Measurements from ENCODE around the gene MRPL24. TPM values are rescaled to one million over a fixed set of nuclear protein-coding genes. Genes with fewer than 3 reads are reported as not detected.

MRPL24 gene
- total and polyA plus RNA-seq, 4 donors = 26.7 to 120 (median 79.5) TPM

DNA sequence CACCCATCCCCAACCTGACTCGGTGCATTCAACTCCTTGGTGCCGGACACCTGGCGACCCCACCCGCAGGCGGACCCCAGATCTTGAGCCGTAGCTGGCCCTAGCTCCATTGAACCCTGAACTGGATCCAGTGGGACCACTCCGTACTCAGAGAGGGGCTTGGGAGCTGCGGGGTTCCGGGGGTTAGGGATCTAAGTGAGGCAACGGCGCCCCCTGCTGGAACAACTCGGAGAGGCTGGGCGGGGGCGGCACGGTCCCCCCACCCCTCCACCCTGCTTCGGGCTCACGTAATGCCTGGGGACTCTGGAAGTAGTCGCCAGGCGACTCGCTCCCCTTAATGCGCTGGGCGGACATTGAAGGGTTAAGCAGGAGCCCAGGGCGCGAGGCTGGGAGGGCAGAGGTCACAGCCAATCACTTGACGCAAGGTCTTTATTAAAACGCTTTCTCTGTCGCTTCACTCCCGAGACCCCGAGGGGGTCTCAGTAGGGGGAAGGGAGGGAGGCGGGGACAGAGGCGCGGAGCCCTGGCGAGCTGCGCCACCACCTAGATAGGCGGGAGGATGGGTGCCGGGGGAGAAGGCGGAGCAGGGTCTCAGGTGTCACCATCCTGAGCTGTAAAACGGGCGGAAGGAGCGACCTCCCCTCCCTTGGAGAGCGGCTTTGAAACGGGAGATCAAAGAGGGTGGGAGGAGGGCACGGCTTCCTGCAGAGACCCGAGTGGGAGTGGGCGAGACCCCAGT, 34.8 kb downstream of the MRPL24 start:
- Histone ChIP-seq H3K9ac (ENCODE audit: insufficient read depth in 1 of 2, low read length in 2 of 2) (peak overlapping the region in 1 of 2 donors; percentile 68), H3K27me3 (ENCODE audit: control insufficient read depth in 3 of 3, insufficient read depth in 3 of 3, low read length in 2 of 3) (peaks cover 0 to 4% (median 0%) of the 10 kb centered on the region in 3 donors), H3K4me3 (no peak overlapping the region), H3K36me3 (ENCODE audit: control insufficient read depth in 4 of 4, insufficient read depth in 4 of 4, low read length in 4 of 4) (no peaks in the 10 kb centered on the region), H3K4me1 (ENCODE audit: control insufficient read depth in 5 of 5, insufficient read depth in 5 of 5, low read length in 5 of 5) (peaks cover 0 to 77% (median 17%) of the 10 kb centered on the region in 5 donors), H3K27ac (ENCODE audit: low read depth in 1 of 2, low read length in 1 of 2) (peak overlapping the region in 1 of 2 donors; percentile 46), H3K9me3 (ENCODE audit: control insufficient read depth in 4 of 4, insufficient read depth in 3 of 4, low read length in 3 of 4) (no peaks in the 10 kb centered on the region)
- WGBS, 2 donors = 1% methylated on average over 40 to 45 of the region's 45 CpGs
- TF ChIP-seq, protein P1, sequence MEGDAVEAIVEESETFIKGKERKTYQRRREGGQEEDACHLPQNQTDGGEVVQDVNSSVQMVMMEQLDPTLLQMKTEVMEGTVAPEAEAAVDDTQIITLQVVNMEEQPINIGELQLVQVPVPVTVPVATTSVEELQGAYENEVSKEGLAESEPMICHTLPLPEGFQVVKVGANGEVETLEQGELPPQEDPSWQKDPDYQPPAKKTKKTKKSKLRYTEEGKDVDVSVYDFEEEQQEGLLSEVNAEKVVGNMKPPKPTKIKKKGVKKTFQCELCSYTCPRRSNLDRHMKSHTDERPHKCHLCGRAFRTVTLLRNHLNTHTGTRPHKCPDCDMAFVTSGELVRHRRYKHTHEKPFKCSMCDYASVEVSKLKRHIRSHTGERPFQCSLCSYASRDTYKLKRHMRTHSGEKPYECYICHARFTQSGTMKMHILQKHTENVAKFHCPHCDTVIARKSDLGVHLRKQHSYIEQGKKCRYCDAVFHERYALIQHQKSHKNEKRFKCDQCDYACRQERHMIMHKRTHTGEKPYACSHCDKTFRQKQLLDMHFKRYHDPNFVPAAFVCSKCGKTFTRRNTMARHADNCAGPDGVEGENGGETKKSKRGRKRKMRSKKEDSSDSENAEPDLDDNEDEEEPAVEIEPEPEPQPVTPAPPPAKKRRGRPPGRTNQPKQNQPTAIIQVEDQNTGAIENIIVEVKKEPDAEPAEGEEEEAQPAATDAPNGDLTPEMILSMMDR (IDR thresholded peaks at IDR 0.05; ENCODE audit: control extremely low read depth, extremely low read depth) = peak; percentile 22
- peak; percentile 82 to 89 (median 86) for DNase-seq
- peak; percentile 45 for ATAC-seq (ENCODE audit: insufficient read depth, low FRiP score)

DNA sequence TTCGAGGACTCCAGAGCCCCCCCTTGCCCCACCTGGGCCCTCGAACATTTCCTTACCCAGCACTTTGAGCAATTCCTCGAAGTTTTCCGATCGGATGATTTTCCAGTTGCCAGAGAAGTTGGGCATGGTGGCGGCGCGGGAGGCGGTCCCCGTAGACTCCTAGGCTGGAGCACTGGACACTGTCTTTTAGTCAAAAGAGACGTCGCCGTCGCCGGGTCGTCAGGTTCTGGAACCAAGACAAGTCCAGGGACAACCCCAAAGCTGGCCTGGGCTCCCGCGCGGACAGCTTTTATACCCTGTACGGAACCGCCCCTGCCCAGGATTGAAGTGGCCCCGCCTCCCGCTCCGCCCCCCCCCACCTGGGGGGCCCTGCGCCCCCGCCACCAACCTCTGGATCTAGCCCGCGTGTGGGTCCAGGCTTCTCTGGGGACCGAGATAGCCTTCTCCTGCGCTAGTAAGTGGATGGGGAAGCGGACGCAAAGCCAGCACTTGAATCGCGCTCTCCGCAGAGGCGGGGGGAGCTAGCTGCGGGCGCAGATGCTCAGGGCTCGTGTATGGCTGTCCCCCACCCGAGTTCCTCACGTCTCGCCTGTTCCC, 35.5 kb downstream of the MRPL24 start, which contains the start of gene CRABP2:
TSS of gene CRABP2 (minus strand) at position 263 of the 597 bp plus-strand sequence. CDS start at position 126, 137 bp downstream.
- Histone ChIP-seq H3K27ac (ENCODE audit: low read depth in 1 of 2, low read length in 1 of 2) (peak within 1 kb of the TSS in 1 of 2 donors; percentile 46), H3K9ac (ENCODE audit: insufficient read depth in 1 of 2, low read length in 2 of 2) (peak within 1 kb of the TSS; percentile 11 to 68), H3K36me3 (ENCODE audit: control insufficient read depth in 4 of 4, insufficient read depth in 4 of 4, low read length in 4 of 4) (no peaks in the 10 kb centered on the region), H3K4me3 (no peak within 1 kb of the TSS), H3K9me3 (ENCODE audit: control insufficient read depth in 4 of 4, insufficient read depth in 3 of 4, low read length in 3 of 4) (no peaks in the 10 kb centered on the region), H3K27me3 (ENCODE audit: control insufficient read depth in 3 of 3, insufficient read depth in 3 of 3, low read length in 2 of 3) (peaks cover 0 to 4% (median 0%) of the 10 kb centered on the region in 3 donors), H3K4me1 (ENCODE audit: control insufficient read depth in 5 of 5, insufficient read depth in 5 of 5, low read length in 5 of 5) (peaks cover 0 to 71% (median 17%) of the 10 kb centered on the region in 5 donors)
- no peak for ATAC-seq (ENCODE audit: insufficient read depth, low FRiP score)
- WGBS, 2 donors = 2 to 4% methylated on average over 42 of the region's 42 CpGs
- TF ChIP-seq, protein P1 (IDR thresholded peaks at IDR 0.05; ENCODE audit: control extremely low read depth, extremely low read depth) = no peak
- DNase-seq = peak; percentile 73 to 77 (median 77)

DNA sequence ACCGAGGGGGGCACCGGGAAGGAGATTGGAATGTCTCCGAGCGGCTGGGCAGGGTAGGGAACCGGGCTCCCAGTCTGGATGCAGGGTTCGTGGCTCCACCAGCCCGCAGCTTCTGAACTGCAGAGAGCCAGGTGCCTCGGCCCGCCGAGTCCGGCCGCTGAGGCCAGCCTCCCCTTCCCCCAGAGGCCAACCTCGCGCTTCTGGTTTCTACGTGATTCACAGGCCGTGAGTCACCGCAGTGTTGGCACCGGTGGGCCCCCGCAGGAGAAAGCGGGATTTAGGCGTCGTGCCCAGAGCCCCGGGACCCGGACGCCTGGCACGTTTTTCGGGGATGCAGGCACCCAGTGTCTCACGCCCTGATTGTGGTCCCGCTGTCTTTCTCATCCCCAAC, 36.0 kb downstream of the MRPL24 start:
- DNase-seq (peak in 2 of 3 donors; percentile 46), ATAC-seq (ENCODE audit: insufficient read depth, low FRiP score) (no peak)
- H3K27me3 ChIP-seq (ENCODE audit: control insufficient read depth in 3 of 3, insufficient read depth in 3 of 3, low read length in 2 of 3) = peaks cover 0 to 4% (median 0%) of the 10 kb centered on the region in 3 donors
- H3K27ac ChIP-seq (ENCODE audit: low read depth in 1 of 2, low read length in 1 of 2) = no peak overlapping the region
- H3K4me3 ChIP-seq = no peak overlapping the region
- H3K36me3 ChIP-seq (ENCODE audit: control insufficient read depth in 4 of 4, insufficient read depth in 4 of 4, low read length in 4 of 4) = no peaks in the 10 kb centered on the region
- peaks cover 0 to 66% (median 17%) of the 10 kb centered on the region in 5 donors for H3K4me1 ChIP-seq (ENCODE audit: control insufficient read depth in 5 of 5, insufficient read depth in 5 of 5, low read length in 5 of 5)
- no peaks in the 10 kb centered on the region for H3K9me3 ChIP-seq (ENCODE audit: control insufficient read depth in 4 of 4, insufficient read depth in 3 of 4, low read length in 3 of 4)
- 2% methylated on average over 29 of the region's 29 CpGs for WGBS, 2 donors
- TF ChIP-seq, protein P1 (IDR thresholded peaks at IDR 0.05; ENCODE audit: control extremely low read depth, extremely low read depth) = no peak
- H3K9ac ChIP-seq (ENCODE audit: insufficient read depth in 1 of 2, low read length in 2 of 2) = peak overlapping the region in 1 of 2 donors; percentile 11
